IMR-90 (cell line): Measurements from ENCODE around the gene IRF2. TPM values are rescaled to one million over a fixed set of nuclear protein-coding genes. Genes with fewer than 3 reads are reported as not detected.
A peak's percentile ranks its signal among the peaks of the same experiment; 100 is the strongest.

ENCODE experiments used
- ATAC-seq: fragments of 200-7000 bp; cut with Tn5 transposase; 2 replicates; pipeline ENCODE4 v1.9.1; 2020; ENCODE audit warnings: low read depth, mild to moderate bottlenecking, moderate library complexity
- BruUV-seq: library from RNA; stranded (reverse); fragments of 400-500 nt; replicated peaks from 2 replicates; lab custom pipeline; 2021; lab: Mats Ljungman, UMichigan
- CTCF ChIA-PET: fragments of 300-600 bp; formaldehyde crosslinking; extraction: SDS; loops from one replicate; lab custom pipeline; 2021; ENCODE audit warnings: antibody characterized with exemption; lab: Yijun Ruan, JAX
- POLR2A ChIA-PET: fragments of 300-600 bp; sonication (Branson Sonifier 250); formaldehyde crosslinking; loops from one replicate; lab custom pipeline; 2022; ENCODE audit warnings: antibody characterized with exemption; ENCODE audit not compliant: unreplicated experiment; lab: Charles Lee
- DNase-seq: peaks from one replicate; pipeline ENCODE4 v3.0.0; 2013
- H2AFZ ChIP-seq: replicated peaks from 2 replicates; pipeline ENCODE3; 2013; ENCODE audit warnings: low read length, mild to moderate bottlenecking; ENCODE audit not compliant: poor library complexity
- H2AK5ac ChIP-seq: 2 replicates; pipeline ENCODE4 v1.6.1; 2013; ENCODE audit warnings: low read depth, low read length, inconsistent platforms
- H2AK9ac ChIP-seq: replicated peaks from 2 replicates; pipeline ENCODE3; 2013; ENCODE audit warnings: mild to moderate bottlenecking, low read depth, low read length, moderate library complexity; ENCODE audit not compliant: poor library complexity
- H2BK120ac ChIP-seq: 2 replicates; pipeline ENCODE4 v1.6.1; 2013; ENCODE audit warnings: low read depth, low read length, inconsistent platforms
- H2BK15ac ChIP-seq: 3 replicates; pipeline ENCODE4 v1.6.1; 2013; ENCODE audit warnings: low read depth, low read length, inconsistent platforms
- H2BK20ac ChIP-seq: 2 replicates; pipeline ENCODE4 v1.6.1; 2013; ENCODE audit warnings: low read depth, mild to moderate bottlenecking, inconsistent platforms, low read length, moderate library complexity
- H2BK5ac ChIP-seq: 2 replicates; pipeline ENCODE4 v1.6.1; 2013; ENCODE audit warnings: mild to moderate bottlenecking, low read depth, low read length, inconsistent platforms; ENCODE audit not compliant: poor library complexity, severe bottlenecking
- H3K14ac ChIP-seq: replicated peaks from 2 replicates; pipeline ENCODE4 v1.6.1; 2013; ENCODE audit warnings: low read depth, low read length, inconsistent platforms
- H3K18ac ChIP-seq: 2 replicates; pipeline ENCODE4 v1.6.1; 2013; ENCODE audit warnings: low read depth, low read length, control low read depth
- H3K23ac ChIP-seq: 2 replicates; pipeline ENCODE4 v1.6.1; 2013; ENCODE audit warnings: low read depth, low read length, inconsistent platforms
- H3K27ac ChIP-seq: 2 replicates; pipeline ENCODE4 v1.5.1; 2013; ENCODE audit warnings: mild to moderate bottlenecking, control low read depth, low read length; ENCODE audit not compliant: insufficient read depth
- H3K27me3 ChIP-seq: 2 replicates; pipeline ENCODE4 v1.6.1; 2013; ENCODE audit warnings: low read length; ENCODE audit not compliant: control insufficient read depth, insufficient read depth
- H3K36me3 ChIP-seq: 2 replicates; pipeline ENCODE4 v1.6.1; 2013; ENCODE audit warnings: low read length, mixed read lengths; ENCODE audit not compliant: control insufficient read depth, insufficient read depth
- H3K4ac ChIP-seq: 2 replicates; pipeline ENCODE4 v1.6.1; 2013; ENCODE audit warnings: low read depth, low read length, inconsistent platforms
- H3K4me1 ChIP-seq: 2 replicates; pipeline ENCODE4 v1.6.1; 2013; ENCODE audit warnings: low read length, mixed read lengths; ENCODE audit not compliant: control insufficient read depth, insufficient read depth
- H3K4me2 ChIP-seq: 2 replicates; pipeline ENCODE4 v1.6.1; 2013; ENCODE audit warnings: low read depth, mild to moderate bottlenecking, control low read depth, low read length, moderate library complexity
- H3K4me3 ChIP-seq: 2 replicates; pipeline ENCODE4 v1.5.1; 2013; ENCODE audit warnings: low read depth, mild to moderate bottlenecking, control low read depth, low read length, moderate library complexity; ENCODE audit not compliant: insufficient read depth
- H3K56ac ChIP-seq: 2 replicates; pipeline ENCODE4 v1.6.1; 2013; ENCODE audit warnings: low read length, inconsistent platforms; ENCODE audit not compliant: insufficient read depth; ENCODE audit errors: extremely low read depth
- H3K79me1 ChIP-seq, 2 experiments: 2 replicates each; pipeline ENCODE4 v1.6.1; 2013; ENCODE audit warnings: low read length in 2 of 2, inconsistent platforms in 1 of 2, low read depth in 1 of 2
- H3K9ac ChIP-seq: 2 replicates; pipeline ENCODE4 v1.6.1; 2013; ENCODE audit warnings: low read depth, low read length, control low read depth
- H3K9me1 ChIP-seq: 2 replicates; pipeline ENCODE4 v1.6.1; 2013; ENCODE audit warnings: low read length, inconsistent platforms; ENCODE audit not compliant: insufficient read depth
- H3K9me3 ChIP-seq: 2 replicates; pipeline ENCODE4 v1.6.1; 2013; ENCODE audit warnings: low read length; ENCODE audit not compliant: control insufficient read depth, insufficient read depth
- H4K20me1 ChIP-seq: 2 replicates; pipeline ENCODE4 v1.6.1; 2013; ENCODE audit warnings: low read length, inconsistent platforms; ENCODE audit not compliant: insufficient read depth
- H4K5ac ChIP-seq: 2 replicates; pipeline ENCODE4 v1.6.1; 2013; ENCODE audit warnings: mild to moderate bottlenecking, low read depth, low read length, control low read depth
- H4K8ac ChIP-seq, 2 experiments: 2 replicates each; pipeline ENCODE4 v1.6.1; 2013; ENCODE audit warnings: low read depth in 2 of 2, low read length in 2 of 2, control low read depth in 1 of 2, inconsistent platforms in 1 of 2
- H4K91ac ChIP-seq: 2 replicates; pipeline ENCODE4 v1.6.1; 2013; ENCODE audit warnings: low read depth, low read length, inconsistent platforms; ENCODE audit not compliant: insufficient read depth
- CEBPB ChIP-seq: IDR thresholded peaks from 2 replicates; pipeline ENCODE4 v1.6.1; 2012; ENCODE audit warnings: low read depth, low read length, improper control_type of control experiment
- CHD1 ChIP-seq: IDR thresholded peaks from 2 replicates; pipeline ENCODE4 v1.6.1; 2012; ENCODE audit warnings: low read depth, low read length, improper control_type of control experiment
- MAZ ChIP-seq: IDR thresholded peaks from 2 replicates; pipeline ENCODE4 v1.6.1; 2012; ENCODE audit warnings: low read depth, mild to moderate bottlenecking, low read length, improper control_type of control experiment, moderate library complexity, borderline replicate concordance
- NFE2L2 ChIP-seq: fragments of 150-350 bp; IDR thresholded peaks from 2 replicates; pipeline ENCODE4 v1.6.1; 2016; ENCODE audit warnings: low read depth, mild to moderate bottlenecking, low read length
- POLR2A ChIP-seq: IDR thresholded peaks from 2 replicates; pipeline ENCODE4 v1.6.1; 2012; ENCODE audit warnings: mild to moderate bottlenecking, low read depth, low read length
- RAD21 ChIP-seq: IDR thresholded peaks from 2 replicates; pipeline ENCODE4 v1.6.1; 2012; ENCODE audit warnings: low read length, improper control_type of control experiment
- RCOR1 ChIP-seq: IDR thresholded peaks from 2 replicates; pipeline ENCODE4 v1.6.1; 2012; ENCODE audit warnings: mild to moderate bottlenecking, low read length, improper control_type of control experiment; ENCODE audit not compliant: insufficient replicate concordance
- WGBS, 2 experiments: methylation state at CpG; one replicate each; pipeline versions ENCODE4 v1.1.5 to v1.1.7; 2013; ENCODE audit warnings: missing lambda C conversion rate in 2 of 2; ENCODE audit not compliant: insufficient read length in 1 of 2; ENCODE audit errors: extremely low coverage in 2 of 2; 5-methylcytosine and 5-hydroxymethylcytosine counted together
- dilution Hi-C: fragments of 300-500 bp; cut with HindIII; formaldehyde crosslinking; loops from one replicate; pipeline ENCODE4 v1.14.3; 2018; ENCODE audit warnings: low sequenced_read_pairs; ENCODE audit not compliant: unreplicated experiment
- in situ Hi-C: fragments of 300-500 bp; cut with MboI; formaldehyde crosslinking; loops from 3 replicates; pipeline ENCODE4 v1.14.3; 2019; ENCODE audit warnings: low sequenced_read_pairs, inconsistent platforms, mixed read lengths
- intact Hi-C: fragments of 100-400 bp; cut with micrococcal nuclease; formaldehyde crosslinking; loops from 2 replicates; pipeline ENCODE4 v1.10.0; 2022
- polyA plus RNA-seq, 3 experiments: library from polyadenylated mRNA; depleted of rRNA; stranded (reverse); fragments of >200 nt; gene quantifications; 2 replicates each; pipeline ENCODE4 v1.2.3, GENCODE V29; 2012; ENCODE audit warnings: low replicate concordance in 1 of 3
- total RNA-seq: library from RNA; depleted of rRNA; stranded (reverse); fragments of >200 nt; gene quantifications from 2 replicates; pipeline ENCODE4 v1.2.3, GENCODE V29; 2012
- TF ChIP-seq, protein P1 (sequence below): conservative IDR thresholded peaks from 2 replicates; pipeline ENCODE4 v1.5.1; 2012; ENCODE audit warnings: mild to moderate bottlenecking, low read depth, low read length, improper control_type of control experiment

Gene IRF2
- total and polyA plus RNA-seq, 2 of the 4 experiments (the other 2 are of a cell fraction), result 16.5 to 21.9 TPM

DNA sequence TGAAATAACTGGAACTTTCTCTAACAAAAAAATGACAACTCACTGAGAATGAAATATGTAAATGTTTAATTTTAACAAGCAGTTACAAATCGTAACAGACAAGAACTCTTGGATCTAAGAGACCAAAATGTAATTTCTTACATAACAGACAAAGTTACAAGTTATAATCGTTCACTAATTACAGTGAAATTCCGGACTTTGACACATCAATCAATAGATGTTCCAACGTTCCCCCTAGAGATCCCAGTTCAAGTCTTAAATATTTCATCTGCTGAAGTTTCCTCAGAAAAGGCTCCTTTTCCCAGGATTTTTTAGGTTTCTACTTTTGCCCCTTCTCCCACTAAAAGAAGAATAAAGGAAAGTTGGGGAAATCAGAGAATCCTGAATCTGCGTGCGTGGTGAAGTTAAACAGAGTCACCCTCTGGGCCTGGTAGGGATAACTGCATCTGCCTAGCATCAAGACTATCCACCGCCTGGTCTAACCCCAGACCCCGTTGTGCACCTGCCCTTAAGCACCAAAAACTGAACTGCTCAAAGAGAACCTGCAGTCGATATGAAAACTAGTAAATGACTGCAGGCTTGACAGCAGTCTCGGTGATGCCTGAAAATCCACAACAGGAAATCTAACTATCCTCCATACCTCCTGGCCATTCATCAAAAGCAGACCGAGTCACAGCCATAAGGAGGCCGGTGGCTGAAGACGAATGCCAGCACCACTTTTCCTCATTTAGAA, 2.3 kb downstream of the IRF2 start:
- Histone ChIP-seq H2AK5ac (peak overlapping the region; percentile 47), H3K18ac (peak overlapping the region; percentile 48; the same call in 1 of the 2 replicates), H3K4me2 (peak overlapping the region; percentile 71), H4K20me1 (peaks cover 28% of the 10 kb centered on the region; the same call in 1 of the 2 replicates), H2AK9ac (peak overlapping the region; percentile 74), H3K56ac (peak overlapping the region; percentile 46), H2AFZ (peak overlapping the region; percentile 93), H3K4me1 (peaks cover 4% of the 10 kb centered on the region; the same call in 1 of the 2 replicates), H2BK5ac (peak overlapping the region; percentile 84), H3K9me1 (peaks cover 15% of the 10 kb centered on the region), H3K36me3 (0 out of 2 replicates have a peak, but pooled peaks cover 2% of the 10 kb centered on the region), H2BK120ac (peak overlapping the region; percentile 86), H4K8ac (peak overlapping the region; percentile 42 to 78), H4K5ac (peak overlapping the region; percentile 2; the same call in 1 of the 2 replicates), H2BK20ac (no peak overlapping the region), H3K14ac (peak overlapping the region; percentile 88), H3K27me3 (no peaks in the 10 kb centered on the region), H3K9me3 (no peaks in the 10 kb centered on the region), H3K4me3 (peak overlapping the region; percentile 78), H3K79me1 (peaks cover 24 to 64% of the 10 kb centered on the region in 2 experiments), H3K9ac (peak overlapping the region; percentile 43), H3K27ac (peak overlapping the region; percentile 89), H3K4ac (peak overlapping the region; percentile 87), H4K91ac (peak overlapping the region; percentile 79), H3K23ac (peak overlapping the region; percentile 70), H2BK15ac (peak overlapping the region; percentile 22; the same call in 2 of the 3 replicates)
- no TSS peak for BruUV-seq
- WGBS, 2 experiments, result 43% methylated on average over 4 of the region's 13 CpGs; no CpG with 5 or more reads in 1 of the 2 experiments
- TF ChIP-seq RCOR1, result no peak
- TF ChIP-seq MAZ, result no peak
- TF ChIP-seq CEBPB, result no peak
- TF ChIP-seq, protein P1, sequence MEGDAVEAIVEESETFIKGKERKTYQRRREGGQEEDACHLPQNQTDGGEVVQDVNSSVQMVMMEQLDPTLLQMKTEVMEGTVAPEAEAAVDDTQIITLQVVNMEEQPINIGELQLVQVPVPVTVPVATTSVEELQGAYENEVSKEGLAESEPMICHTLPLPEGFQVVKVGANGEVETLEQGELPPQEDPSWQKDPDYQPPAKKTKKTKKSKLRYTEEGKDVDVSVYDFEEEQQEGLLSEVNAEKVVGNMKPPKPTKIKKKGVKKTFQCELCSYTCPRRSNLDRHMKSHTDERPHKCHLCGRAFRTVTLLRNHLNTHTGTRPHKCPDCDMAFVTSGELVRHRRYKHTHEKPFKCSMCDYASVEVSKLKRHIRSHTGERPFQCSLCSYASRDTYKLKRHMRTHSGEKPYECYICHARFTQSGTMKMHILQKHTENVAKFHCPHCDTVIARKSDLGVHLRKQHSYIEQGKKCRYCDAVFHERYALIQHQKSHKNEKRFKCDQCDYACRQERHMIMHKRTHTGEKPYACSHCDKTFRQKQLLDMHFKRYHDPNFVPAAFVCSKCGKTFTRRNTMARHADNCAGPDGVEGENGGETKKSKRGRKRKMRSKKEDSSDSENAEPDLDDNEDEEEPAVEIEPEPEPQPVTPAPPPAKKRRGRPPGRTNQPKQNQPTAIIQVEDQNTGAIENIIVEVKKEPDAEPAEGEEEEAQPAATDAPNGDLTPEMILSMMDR, result no peak
- TF ChIP-seq RAD21, result no peak
- TF ChIP-seq POLR2A, result peak; percentile 2; the same call in 1 of the 2 replicates
- TF ChIP-seq NFE2L2, result no peak
- TF ChIP-seq CHD1, result no peak
- POLR2A ChIA-PET, result no interaction called here
- DNase-seq, result peak; percentile 30
- no peak for ATAC-seq
- dilution Hi-C loops, result no loop called here
- intact Hi-C loops, result loop anchor here (5.0 kb wide), 2 partner anchors 175 to 260 kb away; partner anchors contain the start of genes CASP3, CENPU and PRIMPOL
- in situ Hi-C loops, result no loop called here
- CTCF ChIA-PET, result no interaction called here
